Type B pancreatic cell (in vitro differentiated cells): ENCODE results near the gene PPIL1. TPM values are rescaled to one million over a fixed set of nuclear protein-coding genes. Genes with fewer than 3 reads are reported as not detected.

Experiments used
- DNase-seq: peaks from one replicate; pipeline ENCODE4 v3.0.0; 2021; ENCODE audit warnings: mixed read lengths; ENCODE audit not compliant: unreplicated experiment; ENCODE audit errors: extremely low spot score
- H3K27ac Mint-ChIP-seq: 2 replicates; pipeline ENCODE4 v1.8.0; 2021; ENCODE audit warnings: mild to moderate bottlenecking, mixed read lengths
- H3K27me3 Mint-ChIP-seq: 2 replicates; pipeline ENCODE4 v1.8.0; 2021; ENCODE audit warnings: mixed read lengths
- H3K36me3 Mint-ChIP-seq: 2 replicates; pipeline ENCODE4 v1.8.0; 2021; ENCODE audit warnings: mixed read lengths
- H3K4me1 Mint-ChIP-seq: one replicate; pipeline ENCODE4 v1.8.0; 2021; ENCODE audit warnings: mixed read lengths; ENCODE audit not compliant: unreplicated experiment
- H3K4me3 Mint-ChIP-seq: 2 replicates; pipeline ENCODE4 v1.8.0; 2021; ENCODE audit warnings: mild to moderate bottlenecking, mixed read lengths
- H3K9me3 Mint-ChIP-seq: 2 replicates; pipeline ENCODE4 v1.8.0; 2021; ENCODE audit warnings: mixed read lengths
- CTCF ChIP-seq: fragments of 200-600 bp; sonication (generic); conservative IDR thresholded peaks from 2 replicates; pipeline ENCODE4 v1.5.0; 2021; ENCODE audit warnings: antibody characterized with exemption, mild to moderate bottlenecking
- total RNA-seq: library from RNA; stranded (reverse); gene quantifications from 2 replicates; pipeline ENCODE4 v1.2.1, GENCODE V29; 2021; ENCODE audit warnings: low replicate concordance

The PPIL1 gene
- total RNA-seq, 1 donor from 2014 or later: 50.4 TPM

GRCh38 chr6:36858407-36858981, 16.1 kb downstream of the PPIL1 start:
- DNase-seq: no peak
- no peak overlapping the region for H3K4me3 Mint-ChIP-seq
- H3K9me3 Mint-ChIP-seq: no peaks in the 10 kb centered on the region
- no peak for TF ChIP-seq CTCF
- no peak overlapping the region for H3K27ac Mint-ChIP-seq
- H3K4me1 Mint-ChIP-seq: peaks cover 12% of the 10 kb centered on the region
- H3K36me3 Mint-ChIP-seq: peaks cover 24% of the 10 kb centered on the region
- H3K27me3 Mint-ChIP-seq: no peaks in the 10 kb centered on the region

- TF ChIP-seq CTCF: no peak
- no peak for DNase-seq
- no peaks in the 10 kb centered on the region for H3K27me3 Mint-ChIP-seq
- H3K4me1 Mint-ChIP-seq: peaks cover 7% of the 10 kb centered on the region
- peaks cover 23% of the 10 kb centered on the region for H3K36me3 Mint-ChIP-seq
- H3K9me3 Mint-ChIP-seq: no peaks in the 10 kb centered on the region
- H3K4me3 Mint-ChIP-seq: no peak overlapping the region
- no peak overlapping the region for H3K27ac Mint-ChIP-seq
Observed at GRCh38 chr6:36857325-36857724, 17.3 kb downstream of the PPIL1 start.

- H3K9me3 Mint-ChIP-seq: no peaks in the 10 kb centered on the region
- peaks cover 22% of the 10 kb centered on the region for H3K36me3 Mint-ChIP-seq
- H3K4me1 Mint-ChIP-seq: peaks cover 7% of the 10 kb centered on the region
- no peaks in the 10 kb centered on the region for H3K27me3 Mint-ChIP-seq
- no peak overlapping the region for H3K4me3 Mint-ChIP-seq
- no peak for TF ChIP-seq CTCF
- no peak for DNase-seq
- H3K27ac Mint-ChIP-seq: no peak overlapping the region
Observed at GRCh38 chr6:36856277-36856676, 18.3 kb downstream of the PPIL1 start.

GRCh38 chr6:36855750-36856149, 18.9 kb downstream of the PPIL1 start:
- Mint-ChIP-seq H3K4me3 (no peak overlapping the region), H3K4me1 (peaks cover 10% of the 10 kb centered on the region), H3K27me3 (no peaks in the 10 kb centered on the region), H3K9me3 (no peaks in the 10 kb centered on the region), H3K27ac (no peak overlapping the region), H3K36me3 (peaks cover 20% of the 10 kb centered on the region)
- no peak for DNase-seq
- no peak for TF ChIP-seq CTCF

GRCh38 chr6:36853325-36853724, 21.3 kb downstream of the PPIL1 start:
- H3K4me1 Mint-ChIP-seq: peaks cover 24% of the 10 kb centered on the region
- DNase-seq: no peak
- H3K27me3 Mint-ChIP-seq: peaks cover 3% of the 10 kb centered on the region
- H3K9me3 Mint-ChIP-seq: no peaks in the 10 kb centered on the region
- TF ChIP-seq CTCF: no peak
- H3K27ac Mint-ChIP-seq: peak overlapping the region; percentile 66
- H3K4me3 Mint-ChIP-seq: no peak overlapping the region
- H3K36me3 Mint-ChIP-seq: peaks cover 12% of the 10 kb centered on the region
